DND-41 (cell line): ENCODE results near the gene SDHB.

Experiments
- CTCF ChIP-seq: IDR thresholded peaks from 2 replicates; pipeline ENCODE4 v1.5.1; 2012; ENCODE audit warnings: borderline replicate concordance, low read length, moderate library complexity, mild to moderate bottlenecking; ENCODE audit not compliant: poor library complexity, severe bottlenecking; ENCODE audit errors: extremely low read depth
- EZH2 ChIP-seq: IDR thresholded peaks from 3 replicates; pipeline ENCODE4 v1.6.1; 2012; ENCODE audit warnings: borderline replicate concordance, low read depth, mild to moderate bottlenecking, moderate library complexity, low read length, inconsistent platforms; ENCODE audit not compliant: severe bottlenecking

- TF ChIP-seq EZH2 (no peak), CTCF (peak; percentile 55)
Measured at GRCh38 chr1:17059391-17060305, 5.8 kb upstream of the SDHB start.
